LNCaP clone FGC (cell line): ENCODE results near the gene PHACTR3.

Experiments used
- DNase-seq: peaks from one replicate; pipeline ENCODE4 v3.0.0-alpha.2; 2011; ENCODE audit warnings: low read depth
- H3K4me3 ChIP-seq: 2 replicates; pipeline ENCODE4 v1.5.1; 2011; ENCODE audit warnings: mild to moderate bottlenecking, low read depth, low read length, control low read depth
- CTCF ChIP-seq: IDR thresholded peaks from 2 replicates; pipeline ENCODE4 v1.5.1; 2012; ENCODE audit warnings: mild to moderate bottlenecking; ENCODE audit not compliant: control insufficient read depth, insufficient read depth; ENCODE audit errors: extremely low read depth

The PHACTR3 gene

GRCh38 chr20:59832406-59833363 is 228.3 kb downstream of the PHACTR3 start:
- no peak for TF ChIP-seq CTCF
- H3K4me3 ChIP-seq = no peak overlapping the region
- no peak for DNase-seq

- no peak for DNase-seq
- H3K4me3 ChIP-seq = no peak overlapping the region
- TF ChIP-seq CTCF = no peak
Measured at GRCh38 chr20:59835057-59835447, 230.7 kb downstream of the PHACTR3 start.

GRCh38 chr20:59835448-59836395 is 231.4 kb downstream of the PHACTR3 start:
- no peak for TF ChIP-seq CTCF
- H3K4me3 ChIP-seq = no peak overlapping the region
- peak; percentile 59 for DNase-seq

- no peak for DNase-seq
Measured at GRCh38 chr20:59836767-59837166, 232.4 kb downstream of the PHACTR3 start.

GRCh38 chr20:59837623-59838394 is 233.5 kb downstream of the PHACTR3 start:
- DNase-seq = no peak
- no peak overlapping the region for H3K4me3 ChIP-seq
- no peak for TF ChIP-seq CTCF

More at GRCh38 chr20:59836767-59837166, 232.4 kb downstream of the PHACTR3 start:
- TF ChIP-seq CTCF = no peak
- H3K4me3 ChIP-seq = no peak overlapping the region

- H3K4me3 ChIP-seq = no peak overlapping the region
- no peak for DNase-seq
- TF ChIP-seq CTCF = no peak
Measured at GRCh38 chr20:59839400-59839799, 235.1 kb downstream of the PHACTR3 start.
